ENCODE data around the gene TMEM131.
"Not testable (repeated sequence)": the region's sequence is repeated elsewhere in the genome, so short reads cannot be mapped to it uniquely, and the experiment has no call there.

The TMEM131 gene

GRCh38 chr2:97966545-97967215 is 29.1 kb downstream of the TMEM131 start:
- DNase-seq (ENCODE audit: insufficient read length, low spot score) (no peak), FAIRE-seq (no peak)
- TF ChIP-seq POLR2A (IDR thresholded peaks at IDR 0.05; ENCODE audit: low read depth, low read length): no peak

- DNase-seq (ENCODE audit: insufficient read length, low spot score) (no peak), FAIRE-seq (no peak)
- no peak for TF ChIP-seq POLR2A (IDR thresholded peaks at IDR 0.05; ENCODE audit: low read depth, low read length)
Measured at GRCh38 chr2:97965116-97965515, 30.6 kb downstream of the TMEM131 start.

GRCh38 chr2:97963880-97964279 is 31.9 kb downstream of the TMEM131 start:
- DNase-seq (ENCODE audit: insufficient read length, low spot score): no peak
- FAIRE-seq: no peak

GRCh38 chr2:97963079-97963406 is 32.7 kb downstream of the TMEM131 start:
- FAIRE-seq (no peak), DNase-seq (ENCODE audit: insufficient read length, low spot score) (no peak)
- TF ChIP-seq POLR2A (IDR thresholded peaks at IDR 0.05; ENCODE audit: low read depth, low read length): no peak

More at GRCh38 chr2:97963880-97964279, 31.9 kb downstream of the TMEM131 start:
- no peak for TF ChIP-seq POLR2A (IDR thresholded peaks at IDR 0.05; ENCODE audit: low read depth, low read length)

- TF ChIP-seq POLR2A (IDR thresholded peaks at IDR 0.05; ENCODE audit: low read depth, low read length): no peak
- peak; percentile 61 for FAIRE-seq
- DNase-seq (ENCODE audit: insufficient read length, low spot score): no peak
Measured at GRCh38 chr2:97961534-97961933, 34.2 kb downstream of the TMEM131 start.

GRCh38 chr2:97958184-97958583 is 37.6 kb downstream of the TMEM131 start:
- DNase-seq (ENCODE audit: insufficient read length, low spot score) (no peak), FAIRE-seq (no peak)
- TF ChIP-seq POLR2A (IDR thresholded peaks at IDR 0.05; ENCODE audit: low read depth, low read length): no peak

GRCh38 chr2:97957432-97958183 is 38.1 kb downstream of the TMEM131 start:
- no peak for FAIRE-seq
- no peak for DNase-seq (ENCODE audit: insufficient read length, low spot score)
- TF ChIP-seq POLR2A (IDR thresholded peaks at IDR 0.05; ENCODE audit: low read depth, low read length): no peak

GRCh38 chr2:97956753-97957152 is 39.0 kb downstream of the TMEM131 start:
- not testable (repeated sequence) for FAIRE-seq; DNase-seq (ENCODE audit: insufficient read length, low spot score)

GRCh38 chr2:97953853-97954252 is 41.9 kb downstream of the TMEM131 start:
- TF ChIP-seq POLR2A (IDR thresholded peaks at IDR 0.05; ENCODE audit: low read depth, low read length): no peak
- FAIRE-seq: peak; percentile 30
- DNase-seq (ENCODE audit: insufficient read length, low spot score): no peak

GRCh38 chr2:97952357-97952756 is 43.4 kb downstream of the TMEM131 start:
- FAIRE-seq (peak; percentile 30), DNase-seq (ENCODE audit: insufficient read length, low spot score) (no peak)
- no peak for TF ChIP-seq POLR2A (IDR thresholded peaks at IDR 0.05; ENCODE audit: low read depth, low read length)

GRCh38 chr2:97951155-97951680 is 44.5 kb downstream of the TMEM131 start:
- FAIRE-seq: peak; percentile 93
- TF ChIP-seq POLR2A (IDR thresholded peaks at IDR 0.05; ENCODE audit: low read depth, low read length): no peak
- DNase-seq (ENCODE audit: insufficient read length, low spot score): peak; percentile 18

GRCh38 chr2:97950329-97951154 is 45.2 kb downstream of the TMEM131 start:
- DNase-seq (ENCODE audit: insufficient read length, low spot score): peak; percentile 17
- peak; percentile 98 for FAIRE-seq

GRCh38 chr2:97948926-97949325 is 46.8 kb downstream of the TMEM131 start:
- peak; percentile 30 for FAIRE-seq
- DNase-seq (ENCODE audit: insufficient read length, low spot score): no peak

More at GRCh38 chr2:97950329-97951154, 45.2 kb downstream of the TMEM131 start:
- no peak for TF ChIP-seq POLR2A (IDR thresholded peaks at IDR 0.05; ENCODE audit: low read depth, low read length)

GRCh38 chr2:97945791-97946190 is 50.0 kb downstream of the TMEM131 start:
- DNase-seq (ENCODE audit: insufficient read length, low spot score) (no peak), FAIRE-seq (peak; percentile 20)
- TF ChIP-seq POLR2A (IDR thresholded peaks at IDR 0.05; ENCODE audit: low read depth, low read length): no peak

More at GRCh38 chr2:97948926-97949325, 46.8 kb downstream of the TMEM131 start:
- no peak for TF ChIP-seq POLR2A (IDR thresholded peaks at IDR 0.05; ENCODE audit: low read depth, low read length)
